Lower leg skin (tissue), 3 donors: ENCODE results near the gene DLG2.

Experiments
- CTCF ChIP-seq, 3 donors: fragments of 450-650 bp; IDR thresholded peaks; one replicate each; pipeline ENCODE4 v1.5.1; 2016; ENCODE audit warnings: antibody characterized with exemption in 3 of 3, mild to moderate bottlenecking in 3 of 3, moderate library complexity in 2 of 3
- POLR2A ChIP-seq, 2 donors: fragments of 450-650 bp; IDR thresholded peaks; one replicate each; pipeline ENCODE4 v1.6.1; 2016 to 2017; ENCODE audit warnings: antibody characterized with exemption in 2 of 2, mild to moderate bottlenecking in 1 of 2, moderate library complexity in 1 of 2

- TF ChIP-seq POLR2A (IDR thresholded peaks at IDR 0.05) (no peak), CTCF (IDR thresholded peaks at IDR 0.05) (no peak)
Measured at GRCh38 chr11:83706566-83706965, 1920.6 kb downstream of the DLG2 start.
